Femur (tissue), 1 donor: ENCODE results near the gene TBPL1.
"Not testable (repeated sequence)": the region's sequence is repeated elsewhere in the genome, so short reads cannot be mapped to it uniquely, and the experiment has no call there.

Source experiments
- DNase-seq: peaks from one replicate; pipeline ENCODE4 v3.0.0-alpha.2; 2017

Gene TBPL1

GRCh38 chr6:133952815-133953633, at the start of gene TBPL1:
TSS of gene TBPL1 (plus strand) at chr6:133953224. CDS start at chr6:133980126, 26,902 bp downstream.
- peak; percentile 98 for DNase-seq

- no peak for DNase-seq
Observed at GRCh38 chr6:133903855-133904254, 49.2 kb upstream of the TBPL1 start.

GRCh38 chr6:133906050-133906449, 47.0 kb upstream of the TBPL1 start:
- no peak for DNase-seq

GRCh38 chr6:133916650-133917151, 36.3 kb upstream of the TBPL1 start:
- peak; percentile 89 for DNase-seq

GRCh38 chr6:133917781-133918180, 35.2 kb upstream of the TBPL1 start:
- DNase-seq: no peak

- no peak for DNase-seq
Observed at GRCh38 chr6:133918208-133918930, 34.7 kb upstream of the TBPL1 start.

- no peak for DNase-seq
Observed at GRCh38 chr6:133919362-133919761, 33.7 kb upstream of the TBPL1 start.

GRCh38 chr6:133921249-133921859, 31.7 kb upstream of the TBPL1 start:
- peak; percentile 76 for DNase-seq

- DNase-seq: peak; percentile 73
Observed at GRCh38 chr6:133923938-133924593, 29.0 kb upstream of the TBPL1 start.

GRCh38 chr6:133931221-133931620, 21.8 kb upstream of the TBPL1 start:
- not testable (repeated sequence) for DNase-seq

GRCh38 chr6:133936352-133936751, 16.7 kb upstream of the TBPL1 start:
- not testable (repeated sequence) for DNase-seq

- DNase-seq: no peak
Observed at GRCh38 chr6:133937909-133938308, 15.1 kb upstream of the TBPL1 start.

GRCh38 chr6:133938533-133938932, 14.5 kb upstream of the TBPL1 start:
- no peak for DNase-seq

GRCh38 chr6:133939778-133940667, 13.0 kb upstream of the TBPL1 start:
- no peak for DNase-seq

- no peak for DNase-seq
Observed at GRCh38 chr6:133945158-133945557, 7.9 kb upstream of the TBPL1 start.

- no peak for DNase-seq
Observed at GRCh38 chr6:133947302-133947900, 5.6 kb upstream of the TBPL1 start.

- no peak for DNase-seq
Observed at GRCh38 chr6:133948472-133948871, 4.6 kb upstream of the TBPL1 start.

GRCh38 chr6:133951227-133951626, 1.8 kb upstream of the TBPL1 start:
- no peak for DNase-seq

- peak; percentile 83 for DNase-seq
Observed at GRCh38 chr6:133951881-133952814, 876 bp upstream of the TBPL1 start.
